Endometrium (tissue), 2 donors: ENCODE results near the gene SH3BP1.

ENCODE experiments used
- FAIRE-seq: peaks from 2 replicates; lab custom pipeline; 2012; peaks lifted over from hg19 to GRCh38; lab: Jason Lieb, UNC
- donor health status: control.
- donor health status: control.

The SH3BP1 gene

GRCh38 chr22:37617431-37617830, 22.0 kb upstream of the SH3BP1 start:
- FAIRE-seq = no peak

- FAIRE-seq = no peak
Observed at GRCh38 chr22:37618072-37618656, 21.3 kb upstream of the SH3BP1 start.

GRCh38 chr22:37618674-37619073, 20.8 kb upstream of the SH3BP1 start:
- FAIRE-seq = no peak

GRCh38 chr22:37619991-37620390, 19.5 kb upstream of the SH3BP1 start:
- FAIRE-seq = no peak

- FAIRE-seq = no peak
Observed at GRCh38 chr22:37621352-37621860, 18.1 kb upstream of the SH3BP1 start.

- FAIRE-seq = no peak
Observed at GRCh38 chr22:37623075-37624016, 16.1 kb upstream of the SH3BP1 start.

- no peak for FAIRE-seq
Observed at GRCh38 chr22:37624017-37624365, 15.5 kb upstream of the SH3BP1 start.

- FAIRE-seq = no peak
Observed at GRCh38 chr22:37624876-37625275, 14.6 kb upstream of the SH3BP1 start.

GRCh38 chr22:37625737-37626136, 13.7 kb upstream of the SH3BP1 start:
- FAIRE-seq = no peak

GRCh38 chr22:37626144-37626543, 13.3 kb upstream of the SH3BP1 start:
- no peak for FAIRE-seq

GRCh38 chr22:37626556-37627075, 12.9 kb upstream of the SH3BP1 start:
- no peak for FAIRE-seq

GRCh38 chr22:37627121-37627520, 12.3 kb upstream of the SH3BP1 start:
- no peak for FAIRE-seq

- no peak for FAIRE-seq
Observed at GRCh38 chr22:37627545-37627944, 11.9 kb upstream of the SH3BP1 start.

GRCh38 chr22:37628830-37629229, 10.6 kb upstream of the SH3BP1 start:
- FAIRE-seq = no peak

GRCh38 chr22:37629928-37630327, 9.5 kb upstream of the SH3BP1 start:
- FAIRE-seq = no peak

- no peak for FAIRE-seq
Observed at GRCh38 chr22:37630839-37631435, 8.5 kb upstream of the SH3BP1 start.

GRCh38 chr22:37631448-37632173, 7.9 kb upstream of the SH3BP1 start:
- no peak for FAIRE-seq

GRCh38 chr22:37632174-37633088, 7.0 kb upstream of the SH3BP1 start:
- FAIRE-seq = no peak

- FAIRE-seq = no peak
Observed at GRCh38 chr22:37633089-37633624, 6.3 kb upstream of the SH3BP1 start.

GRCh38 chr22:37633625-37634416, 5.6 kb upstream of the SH3BP1 start:
- FAIRE-seq = peak; percentile 99
